ENCODE results near the gene GMNC.

DNA sequence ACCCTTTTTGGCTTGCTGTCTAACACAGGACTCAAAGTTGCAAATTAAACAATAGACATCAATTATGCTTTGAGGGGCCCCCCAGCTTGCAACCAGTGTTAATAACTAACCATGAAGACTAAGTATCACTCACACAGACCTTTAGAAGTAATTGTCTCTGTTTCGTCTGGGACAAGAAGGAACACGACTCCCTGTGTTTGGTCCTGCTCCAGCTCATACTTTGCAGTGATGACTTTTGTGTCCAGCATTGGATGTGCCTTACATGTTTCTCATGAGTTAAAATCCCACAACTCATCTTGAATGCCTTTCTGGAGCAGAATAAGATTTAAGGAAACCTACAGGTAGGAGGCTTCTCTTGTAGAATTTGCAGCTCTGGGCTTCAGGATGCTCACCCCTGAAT, 53.1 kb downstream of the GMNC start:
- TF ChIP-seq POLR2AphosphoS5 (IDR thresholded peaks at IDR 0.05; ENCODE audit: low read depth, low read length) (no peak), SUZ12 (IDR thresholded peaks at IDR 0.05; ENCODE audit: low read depth, low read length) (no peak), ZBTB7A (CRISPR knock-in tag; IDR thresholded peaks at IDR 0.05) (no peak), ZNF496 (CRISPR knock-in tag; IDR thresholded peaks at IDR 0.05; ENCODE audit: insufficient replicate concordance) (no peak), ZNF614 (CRISPR knock-in tag; IDR thresholded peaks at IDR 0.05; ENCODE audit: borderline replicate concordance) (no peak), POLR2AphosphoS2 (IDR thresholded peaks at IDR 0.05; ENCODE audit: low read depth, low read length) (no peak), CEBPB (IDR thresholded peaks at IDR 0.05; ENCODE audit: borderline replicate concordance, low read depth, low read length) (no peak), ASH2L (IDR thresholded peaks at IDR 0.05; ENCODE audit: insufficient read length, low read depth, low read length) (no peak), ERF (CRISPR knock-in tag; IDR thresholded peaks at IDR 0.05) (no peak), TBL1XR1 (IDR thresholded peaks at IDR 0.05; ENCODE audit: borderline replicate concordance, low read length, partially characterized antibody) (no peak), JUND (CRISPR knock-in tag; IDR thresholded peaks at IDR 0.05) (no peak)
- TF ChIP-seq, protein P1, sequence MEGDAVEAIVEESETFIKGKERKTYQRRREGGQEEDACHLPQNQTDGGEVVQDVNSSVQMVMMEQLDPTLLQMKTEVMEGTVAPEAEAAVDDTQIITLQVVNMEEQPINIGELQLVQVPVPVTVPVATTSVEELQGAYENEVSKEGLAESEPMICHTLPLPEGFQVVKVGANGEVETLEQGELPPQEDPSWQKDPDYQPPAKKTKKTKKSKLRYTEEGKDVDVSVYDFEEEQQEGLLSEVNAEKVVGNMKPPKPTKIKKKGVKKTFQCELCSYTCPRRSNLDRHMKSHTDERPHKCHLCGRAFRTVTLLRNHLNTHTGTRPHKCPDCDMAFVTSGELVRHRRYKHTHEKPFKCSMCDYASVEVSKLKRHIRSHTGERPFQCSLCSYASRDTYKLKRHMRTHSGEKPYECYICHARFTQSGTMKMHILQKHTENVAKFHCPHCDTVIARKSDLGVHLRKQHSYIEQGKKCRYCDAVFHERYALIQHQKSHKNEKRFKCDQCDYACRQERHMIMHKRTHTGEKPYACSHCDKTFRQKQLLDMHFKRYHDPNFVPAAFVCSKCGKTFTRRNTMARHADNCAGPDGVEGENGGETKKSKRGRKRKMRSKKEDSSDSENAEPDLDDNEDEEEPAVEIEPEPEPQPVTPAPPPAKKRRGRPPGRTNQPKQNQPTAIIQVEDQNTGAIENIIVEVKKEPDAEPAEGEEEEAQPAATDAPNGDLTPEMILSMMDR (CRISPR knock-in tag; IDR thresholded peaks at IDR 0.05) = no peak
- TF ChIP-seq, protein P2, sequence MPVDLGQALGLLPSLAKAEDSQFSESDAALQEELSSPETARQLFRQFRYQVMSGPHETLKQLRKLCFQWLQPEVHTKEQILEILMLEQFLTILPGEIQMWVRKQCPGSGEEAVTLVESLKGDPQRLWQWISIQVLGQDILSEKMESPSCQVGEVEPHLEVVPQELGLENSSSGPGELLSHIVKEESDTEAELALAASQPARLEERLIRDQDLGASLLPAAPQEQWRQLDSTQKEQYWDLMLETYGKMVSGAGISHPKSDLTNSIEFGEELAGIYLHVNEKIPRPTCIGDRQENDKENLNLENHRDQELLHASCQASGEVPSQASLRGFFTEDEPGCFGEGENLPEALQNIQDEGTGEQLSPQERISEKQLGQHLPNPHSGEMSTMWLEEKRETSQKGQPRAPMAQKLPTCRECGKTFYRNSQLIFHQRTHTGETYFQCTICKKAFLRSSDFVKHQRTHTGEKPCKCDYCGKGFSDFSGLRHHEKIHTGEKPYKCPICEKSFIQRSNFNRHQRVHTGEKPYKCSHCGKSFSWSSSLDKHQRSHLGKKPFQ (CRISPR knock-in tag; IDR thresholded peaks at IDR 0.05; ENCODE audit: insufficient replicate concordance) = no peak
- TF ChIP-seq, protein P3, sequence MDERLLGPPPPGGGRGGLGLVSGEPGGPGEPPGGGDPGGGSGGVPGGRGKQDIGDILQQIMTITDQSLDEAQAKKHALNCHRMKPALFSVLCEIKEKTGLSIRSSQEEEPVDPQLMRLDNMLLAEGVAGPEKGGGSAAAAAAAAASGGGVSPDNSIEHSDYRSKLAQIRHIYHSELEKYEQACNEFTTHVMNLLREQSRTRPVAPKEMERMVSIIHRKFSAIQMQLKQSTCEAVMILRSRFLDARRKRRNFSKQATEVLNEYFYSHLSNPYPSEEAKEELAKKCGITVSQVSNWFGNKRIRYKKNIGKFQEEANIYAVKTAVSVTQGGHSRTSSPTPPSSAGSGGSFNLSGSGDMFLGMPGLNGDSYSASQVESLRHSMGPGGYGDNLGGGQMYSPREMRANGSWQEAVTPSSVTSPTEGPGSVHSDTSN (CRISPR knock-in tag; IDR thresholded peaks at IDR 0.05) = no peak

Measured in HepG2 (cell line).